HEK293 (cell line): ENCODE measurements around the gene KRTAP11-1.

ENCODE experiments used
- GLI4 ChIP-seq: fragments of 450-650 bp; formaldehyde crosslinking; IDR thresholded peaks from 2 replicates; pipeline ENCODE4 v1.5.1; 2016; ENCODE audit warnings: missing biosample characterization, missing genetic modification characterization
- KLF16 ChIP-seq: fragments of 450-650 bp; formaldehyde crosslinking; IDR thresholded peaks from 2 replicates; pipeline ENCODE4 v1.5.1; 2017; ENCODE audit warnings: missing biosample characterization, missing genetic modification characterization
- MEIS1 ChIP-seq: sonication (generic); formaldehyde crosslinking; IDR thresholded peaks from 2 replicates; pipeline ENCODE4 v1.8.1; 2022; ENCODE audit warnings: missing genetic modification reagents, mild to moderate bottlenecking, borderline replicate concordance
- SP7 ChIP-seq: fragments of 450-650 bp; formaldehyde crosslinking; IDR thresholded peaks from 2 replicates; pipeline ENCODE4 v1.5.1; 2016; ENCODE audit warnings: missing biosample characterization, missing genetic modification characterization
- YY2 ChIP-seq: fragments of 450-650 bp; formaldehyde crosslinking; IDR thresholded peaks from 2 replicates; pipeline ENCODE4 v1.5.1; 2016; ENCODE audit warnings: missing biosample characterization, missing genetic modification characterization
- ZNF138 ChIP-seq: fragments of 450-650 bp; formaldehyde crosslinking; IDR thresholded peaks from 2 replicates; pipeline ENCODE4 v1.5.1; 2016; ENCODE audit warnings: missing biosample characterization, missing genetic modification characterization, borderline replicate concordance
- ZNF23 ChIP-seq: fragments of 450-650 bp; formaldehyde crosslinking; IDR thresholded peaks from 2 replicates; pipeline ENCODE4 v1.5.1; 2016; ENCODE audit warnings: missing biosample characterization, missing genetic modification characterization, borderline replicate concordance
- ZNF24 ChIP-seq: fragments of 450-650 bp; formaldehyde crosslinking; IDR thresholded peaks from 2 replicates; pipeline ENCODE4 v1.5.1; 2016; ENCODE audit warnings: missing biosample characterization, missing genetic modification characterization
- ZNF366 ChIP-seq: fragments of 450-650 bp; formaldehyde crosslinking; conservative IDR thresholded peaks from 2 replicates; pipeline ENCODE4 v1.5.1; 2016; ENCODE audit warnings: missing biosample characterization, missing genetic modification characterization
- ZNF501 ChIP-seq: fragments of 450-650 bp; formaldehyde crosslinking; IDR thresholded peaks from 2 replicates; pipeline ENCODE4 v1.5.1; 2016; ENCODE audit warnings: missing biosample characterization, missing genetic modification characterization
- TF ChIP-seq, protein P1 (sequence below): fragments of 450-650 bp; formaldehyde crosslinking; IDR thresholded peaks from 2 replicates; pipeline ENCODE4 v1.5.1; 2016; ENCODE audit warnings: missing biosample characterization, missing genetic modification characterization
- TF ChIP-seq, protein P2 (sequence below): fragments of 450-650 bp; formaldehyde crosslinking; IDR thresholded peaks from 2 replicates; pipeline ENCODE4 v1.5.1; 2016; ENCODE audit warnings: missing biosample characterization, missing genetic modification characterization
- TF ChIP-seq, protein P3 (sequence below): fragments of 450-650 bp; formaldehyde crosslinking; IDR thresholded peaks from 2 replicates; pipeline ENCODE4 v1.5.1; 2016; ENCODE audit warnings: missing biosample characterization, missing genetic modification characterization, low read depth
- TF ChIP-seq, protein P4 (sequence below): IDR thresholded peaks from 2 replicates; pipeline ENCODE4 v1.6.1; 2011; ENCODE audit warnings: mild to moderate bottlenecking, low read depth, low read length, borderline replicate concordance

DNA sequence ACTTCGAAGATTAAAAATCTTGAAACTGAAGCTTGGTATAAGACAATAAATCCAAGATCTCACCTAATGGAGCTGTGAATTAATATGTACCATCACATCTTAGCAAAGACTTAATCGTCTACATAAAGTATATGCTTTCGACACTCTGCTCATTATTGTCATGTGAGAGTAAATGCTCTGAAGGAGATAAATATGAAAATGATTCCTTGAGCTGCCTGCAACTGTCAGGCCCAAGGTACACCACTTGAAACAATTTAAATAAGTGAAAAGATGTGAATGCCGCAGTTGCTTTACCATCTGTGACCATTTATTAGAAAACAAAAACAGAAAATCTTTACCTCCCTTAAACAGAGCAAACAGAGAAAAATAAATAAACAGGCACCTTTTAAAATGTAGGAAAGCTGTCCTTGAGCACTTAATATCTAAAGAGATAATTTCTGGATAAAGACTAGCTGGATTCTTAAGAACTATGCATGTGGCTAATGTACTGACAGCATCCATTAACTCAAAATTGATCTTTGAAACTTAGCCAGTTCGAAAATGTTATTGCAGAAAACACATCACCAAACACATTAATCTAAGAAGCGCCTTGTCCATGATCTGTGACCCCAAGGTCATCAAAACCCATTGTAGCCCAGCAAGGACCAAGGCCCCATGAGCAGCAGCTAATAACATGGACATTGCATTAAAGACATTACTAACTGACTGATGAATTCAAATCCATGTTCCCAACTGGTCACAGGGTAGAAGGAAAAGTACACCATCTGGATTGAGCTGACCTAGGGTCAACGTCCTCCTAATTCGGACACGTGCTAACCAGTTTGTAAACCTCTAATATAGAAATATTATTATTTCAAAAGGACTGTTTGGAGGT lies 33.5 kb downstream of the KRTAP11-1 start:
- TF ChIP-seq GLI4 (tag by site-specific recombination) (no peak), ZNF24 (tag by site-specific recombination) (no peak), MEIS1 (CRISPR knock-in tag) (no peak), ZNF138 (tag by site-specific recombination) (no peak), KLF16 (tag by site-specific recombination) (no peak), SP7 (tag by site-specific recombination) (no peak), ZNF23 (tag by site-specific recombination) (no peak), ZNF501 (tag by site-specific recombination) (no peak), ZNF366 (no peak), YY2 (tag by site-specific recombination) (no peak)
- TF ChIP-seq, protein P1, sequence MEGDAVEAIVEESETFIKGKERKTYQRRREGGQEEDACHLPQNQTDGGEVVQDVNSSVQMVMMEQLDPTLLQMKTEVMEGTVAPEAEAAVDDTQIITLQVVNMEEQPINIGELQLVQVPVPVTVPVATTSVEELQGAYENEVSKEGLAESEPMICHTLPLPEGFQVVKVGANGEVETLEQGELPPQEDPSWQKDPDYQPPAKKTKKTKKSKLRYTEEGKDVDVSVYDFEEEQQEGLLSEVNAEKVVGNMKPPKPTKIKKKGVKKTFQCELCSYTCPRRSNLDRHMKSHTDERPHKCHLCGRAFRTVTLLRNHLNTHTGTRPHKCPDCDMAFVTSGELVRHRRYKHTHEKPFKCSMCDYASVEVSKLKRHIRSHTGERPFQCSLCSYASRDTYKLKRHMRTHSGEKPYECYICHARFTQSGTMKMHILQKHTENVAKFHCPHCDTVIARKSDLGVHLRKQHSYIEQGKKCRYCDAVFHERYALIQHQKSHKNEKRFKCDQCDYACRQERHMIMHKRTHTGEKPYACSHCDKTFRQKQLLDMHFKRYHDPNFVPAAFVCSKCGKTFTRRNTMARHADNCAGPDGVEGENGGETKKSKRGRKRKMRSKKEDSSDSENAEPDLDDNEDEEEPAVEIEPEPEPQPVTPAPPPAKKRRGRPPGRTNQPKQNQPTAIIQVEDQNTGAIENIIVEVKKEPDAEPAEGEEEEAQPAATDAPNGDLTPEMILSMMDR, result no peak
- TF ChIP-seq, protein P2, sequence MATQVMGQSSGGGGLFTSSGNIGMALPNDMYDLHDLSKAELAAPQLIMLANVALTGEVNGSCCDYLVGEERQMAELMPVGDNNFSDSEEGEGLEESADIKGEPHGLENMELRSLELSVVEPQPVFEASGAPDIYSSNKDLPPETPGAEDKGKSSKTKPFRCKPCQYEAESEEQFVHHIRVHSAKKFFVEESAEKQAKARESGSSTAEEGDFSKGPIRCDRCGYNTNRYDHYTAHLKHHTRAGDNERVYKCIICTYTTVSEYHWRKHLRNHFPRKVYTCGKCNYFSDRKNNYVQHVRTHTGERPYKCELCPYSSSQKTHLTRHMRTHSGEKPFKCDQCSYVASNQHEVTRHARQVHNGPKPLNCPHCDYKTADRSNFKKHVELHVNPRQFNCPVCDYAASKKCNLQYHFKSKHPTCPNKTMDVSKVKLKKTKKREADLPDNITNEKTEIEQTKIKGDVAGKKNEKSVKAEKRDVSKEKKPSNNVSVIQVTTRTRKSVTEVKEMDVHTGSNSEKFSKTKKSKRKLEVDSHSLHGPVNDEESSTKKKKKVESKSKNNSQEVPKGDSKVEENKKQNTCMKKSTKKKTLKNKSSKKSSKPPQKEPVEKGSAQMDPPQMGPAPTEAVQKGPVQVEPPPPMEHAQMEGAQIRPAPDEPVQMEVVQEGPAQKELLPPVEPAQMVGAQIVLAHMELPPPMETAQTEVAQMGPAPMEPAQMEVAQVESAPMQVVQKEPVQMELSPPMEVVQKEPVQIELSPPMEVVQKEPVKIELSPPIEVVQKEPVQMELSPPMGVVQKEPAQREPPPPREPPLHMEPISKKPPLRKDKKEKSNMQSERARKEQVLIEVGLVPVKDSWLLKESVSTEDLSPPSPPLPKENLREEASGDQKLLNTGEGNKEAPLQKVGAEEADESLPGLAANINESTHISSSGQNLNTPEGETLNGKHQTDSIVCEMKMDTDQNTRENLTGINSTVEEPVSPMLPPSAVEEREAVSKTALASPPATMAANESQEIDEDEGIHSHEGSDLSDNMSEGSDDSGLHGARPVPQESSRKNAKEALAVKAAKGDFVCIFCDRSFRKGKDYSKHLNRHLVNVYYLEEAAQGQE (tag by site-specific recombination), result no peak
- TF ChIP-seq, protein P3, sequence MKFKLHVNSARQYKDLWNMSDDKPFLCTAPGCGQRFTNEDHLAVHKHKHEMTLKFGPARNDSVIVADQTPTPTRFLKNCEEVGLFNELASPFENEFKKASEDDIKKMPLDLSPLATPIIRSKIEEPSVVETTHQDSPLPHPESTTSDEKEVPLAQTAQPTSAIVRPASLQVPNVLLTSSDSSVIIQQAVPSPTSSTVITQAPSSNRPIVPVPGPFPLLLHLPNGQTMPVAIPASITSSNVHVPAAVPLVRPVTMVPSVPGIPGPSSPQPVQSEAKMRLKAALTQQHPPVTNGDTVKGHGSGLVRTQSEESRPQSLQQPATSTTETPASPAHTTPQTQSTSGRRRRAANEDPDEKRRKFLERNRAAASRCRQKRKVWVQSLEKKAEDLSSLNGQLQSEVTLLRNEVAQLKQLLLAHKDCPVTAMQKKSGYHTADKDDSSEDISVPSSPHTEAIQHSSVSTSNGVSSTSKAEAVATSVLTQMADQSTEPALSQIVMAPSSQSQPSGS (tag by site-specific recombination), result no peak
- TF ChIP-seq, protein P4, sequence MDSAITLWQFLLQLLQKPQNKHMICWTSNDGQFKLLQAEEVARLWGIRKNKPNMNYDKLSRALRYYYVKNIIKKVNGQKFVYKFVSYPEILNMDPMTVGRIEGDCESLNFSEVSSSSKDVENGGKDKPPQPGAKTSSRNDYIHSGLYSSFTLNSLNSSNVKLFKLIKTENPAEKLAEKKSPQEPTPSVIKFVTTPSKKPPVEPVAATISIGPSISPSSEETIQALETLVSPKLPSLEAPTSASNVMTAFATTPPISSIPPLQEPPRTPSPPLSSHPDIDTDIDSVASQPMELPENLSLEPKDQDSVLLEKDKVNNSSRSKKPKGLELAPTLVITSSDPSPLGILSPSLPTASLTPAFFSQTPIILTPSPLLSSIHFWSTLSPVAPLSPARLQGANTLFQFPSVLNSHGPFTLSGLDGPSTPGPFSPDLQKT, result no peak
